HepG2 (cell line): ENCODE results near the gene EBPL. TPM values are rescaled to one million over a fixed set of nuclear protein-coding genes. Genes with fewer than 3 reads are reported as not detected.
A peak's percentile ranks its signal among the peaks of the same experiment; 100 is the strongest.

ENCODE experiments used
- GLI4 ChIP-seq: sonication (generic); formaldehyde crosslinking; IDR thresholded peaks from 2 replicates; pipeline ENCODE4 v1.5.1; 2020; ENCODE audit warnings: missing genetic modification reagents, mild to moderate bottlenecking, moderate library complexity, borderline replicate concordance
- HCFC1 ChIP-seq: fragments of 150-350 bp; IDR thresholded peaks from 2 replicates; pipeline ENCODE4 v1.6.1; 2014; ENCODE audit warnings: low read depth, low read length
- HNRNPH1 ChIP-seq: fragments of 200-400 bp; formaldehyde crosslinking; optimal IDR thresholded peaks from 2 replicates; pipeline ENCODE3; 2017; ENCODE audit warnings: mild to moderate bottlenecking, low read depth, low read length
- KAT7 ChIP-seq: IDR thresholded peaks from 2 replicates; pipeline ENCODE4 v1.6.1; 2018; ENCODE audit warnings: borderline replicate concordance, missing compliant biosample characterization
- KDM1A ChIP-seq: IDR thresholded peaks from 2 replicates; pipeline ENCODE4 v1.6.1; 2016; ENCODE audit warnings: missing compliant biosample characterization
- POGK ChIP-seq: sonication (generic); formaldehyde crosslinking; conservative IDR thresholded peaks from 2 replicates; pipeline ENCODE4 v1.8.0; 2022; ENCODE audit warnings: mild to moderate bottlenecking, moderate library complexity, missing genetic modification reagents
- PRMT3 ChIP-seq: sonication (generic); formaldehyde crosslinking; IDR thresholded peaks from 2 replicates; pipeline ENCODE4 v1.8.1; 2022; ENCODE audit warnings: low read depth, mild to moderate bottlenecking, moderate library complexity, missing genetic modification reagents, borderline replicate concordance
- RARA ChIP-seq: IDR thresholded peaks from 2 replicates; pipeline ENCODE4 v1.6.1; 2016; ENCODE audit warnings: missing genetic modification reagents, missing compliant biosample characterization
- SP5 ChIP-seq: IDR thresholded peaks from 2 replicates; pipeline ENCODE4 v1.6.1; 2016; ENCODE audit warnings: low read depth, borderline replicate concordance
- SRSF1 ChIP-seq: fragments of 200-400 bp; formaldehyde crosslinking; optimal IDR thresholded peaks from 2 replicates; pipeline ENCODE3; 2017; ENCODE audit warnings: mild to moderate bottlenecking, low read depth, low read length, moderate library complexity
- TOPORS ChIP-seq: sonication (generic); formaldehyde crosslinking; IDR thresholded peaks from 2 replicates; pipeline ENCODE4 v1.8.0; 2023; ENCODE audit warnings: mild to moderate bottlenecking, missing genetic modification reagents
- YY1 ChIP-seq: IDR thresholded peaks from 2 replicates; pipeline ENCODE4 v1.6.1; 2011; ENCODE audit warnings: low read length, low read depth, moderate library complexity, mild to moderate bottlenecking; ENCODE audit not compliant: insufficient read depth, insufficient replicate concordance
- ZBTB10 ChIP-seq: sonication (generic); formaldehyde crosslinking; IDR thresholded peaks from 2 replicates; pipeline ENCODE4 v1.4.0; 2020; ENCODE audit warnings: missing genetic modification reagents, borderline replicate concordance
- ZBTB21 ChIP-seq: sonication (generic); formaldehyde crosslinking; IDR thresholded peaks from 2 replicates; pipeline ENCODE4 v1.4.0; 2020; ENCODE audit warnings: missing genetic modification reagents
- ZNF230 ChIP-seq: sonication (generic); formaldehyde crosslinking; IDR thresholded peaks from 2 replicates; pipeline ENCODE4 v1.4.0; 2020; ENCODE audit warnings: mild to moderate bottlenecking, missing genetic modification reagents
- ZNF292 ChIP-seq: sonication (generic); formaldehyde crosslinking; IDR thresholded peaks from 2 replicates; pipeline ENCODE4 v1.8.1; 2022; ENCODE audit warnings: mild to moderate bottlenecking, low read depth, missing genetic modification reagents, borderline replicate concordance
- ZNF354B ChIP-seq: sonication (generic); formaldehyde crosslinking; IDR thresholded peaks from 2 replicates; pipeline ENCODE4 v1.8.0; 2022; ENCODE audit warnings: mild to moderate bottlenecking, missing genetic modification reagents
- ZNF430 ChIP-seq: sonication (generic); formaldehyde crosslinking; IDR thresholded peaks from 2 replicates; pipeline ENCODE4 v1.9.0; 2021; ENCODE audit warnings: mild to moderate bottlenecking, missing genetic modification reagents
- ZNF7 ChIP-seq: IDR thresholded peaks from 2 replicates; pipeline ENCODE4 v1.6.1; 2016; ENCODE audit warnings: missing biosample characterization, missing genetic modification reagents
- ZSCAN31 ChIP-seq: sonication (generic); formaldehyde crosslinking; IDR thresholded peaks from 2 replicates; pipeline ENCODE4 v1.5.0; 2020; ENCODE audit warnings: low read depth, mild to moderate bottlenecking, missing genetic modification reagents
- polyA plus RNA-seq, 8 experiments: library from polyadenylated mRNA; depleted of rRNA in 3 of 8; stranded (reverse) in 7 of 8; unstranded in 1 of 8; fragments of >200 nt; fragmentation: Illumina TruSeq in 4 of 8; extraction: Trizol in 4 of 8; gene quantifications; 2 replicates each; pipeline versions ENCODE4 v1.2.1 to v1.2.3, GENCODE V29; 2011 to 2016; ENCODE audit warnings: low read depth in 4 of 8, missing spikeins in 1 of 8, mixed read lengths in 1 of 8; ENCODE audit not compliant: insufficient read depth in 1 of 8
- total RNA-seq, 5 experiments: library from RNA; depleted of rRNA; stranded (reverse); fragments of >200 nt; fragmentation: Illumina TruSeq; extraction: Trizol; gene quantifications; 2 replicates each; pipeline ENCODE4 v1.2.3, GENCODE V29; 2016; ENCODE audit warnings: low read depth in 1 of 5
- TF ChIP-seq, protein P1 (sequence below): sonication (generic); formaldehyde crosslinking; IDR thresholded peaks from 2 replicates; pipeline ENCODE4 v1.4.0; 2020; ENCODE audit warnings: missing genetic modification reagents, mild to moderate bottlenecking, borderline replicate concordance
- TF ChIP-seq, protein P2 (sequence below): sonication (generic); IDR thresholded peaks from 2 replicates; pipeline ENCODE4 v1.6.1; 2016; ENCODE audit warnings: low read depth, borderline replicate concordance

The EBPL gene
- total and polyA plus RNA-seq, 2 of the 13 experiments (the other 11 are each of a cell fraction or from before 2014, with no cell fraction given) = 96.5 to 152 TPM

- TF ChIP-seq HNRNPH1 = no peak
- no peak for TF ChIP-seq SRSF1
- no peak; the same call in 1 of the 2 replicates for TF ChIP-seq KDM1A (CRISPR knock-in tag)
- no peak for TF ChIP-seq PRMT3 (CRISPR knock-in tag)
- TF ChIP-seq TOPORS = peak; percentile 95
- TF ChIP-seq ZNF354B (CRISPR knock-in tag) = no peak
- peak; percentile 84 for TF ChIP-seq POGK (CRISPR knock-in tag)
- TF ChIP-seq KAT7 (CRISPR knock-in tag) = no peak; the same call in 1 of the 2 replicates
- no peak for TF ChIP-seq HCFC1
- TF ChIP-seq ZNF230 (CRISPR knock-in tag) = no peak
- no peak for TF ChIP-seq ZBTB21
- TF ChIP-seq, protein P1, sequence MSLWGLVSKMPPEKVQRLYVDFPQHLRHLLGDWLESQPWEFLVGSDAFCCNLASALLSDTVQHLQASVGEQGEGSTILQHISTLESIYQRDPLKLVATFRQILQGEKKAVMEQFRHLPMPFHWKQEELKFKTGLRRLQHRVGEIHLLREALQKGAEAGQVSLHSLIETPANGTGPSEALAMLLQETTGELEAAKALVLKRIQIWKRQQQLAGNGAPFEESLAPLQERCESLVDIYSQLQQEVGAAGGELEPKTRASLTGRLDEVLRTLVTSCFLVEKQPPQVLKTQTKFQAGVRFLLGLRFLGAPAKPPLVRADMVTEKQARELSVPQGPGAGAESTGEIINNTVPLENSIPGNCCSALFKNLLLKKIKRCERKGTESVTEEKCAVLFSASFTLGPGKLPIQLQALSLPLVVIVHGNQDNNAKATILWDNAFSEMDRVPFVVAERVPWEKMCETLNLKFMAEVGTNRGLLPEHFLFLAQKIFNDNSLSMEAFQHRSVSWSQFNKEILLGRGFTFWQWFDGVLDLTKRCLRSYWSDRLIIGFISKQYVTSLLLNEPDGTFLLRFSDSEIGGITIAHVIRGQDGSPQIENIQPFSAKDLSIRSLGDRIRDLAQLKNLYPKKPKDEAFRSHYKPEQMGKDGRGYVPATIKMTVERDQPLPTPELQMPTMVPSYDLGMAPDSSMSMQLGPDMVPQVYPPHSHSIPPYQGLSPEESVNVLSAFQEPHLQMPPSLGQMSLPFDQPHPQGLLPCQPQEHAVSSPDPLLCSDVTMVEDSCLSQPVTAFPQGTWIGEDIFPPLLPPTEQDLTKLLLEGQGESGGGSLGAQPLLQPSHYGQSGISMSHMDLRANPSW (CRISPR knock-in tag) = no peak
- peak; percentile 88; the same call in 1 of the 2 replicates for TF ChIP-seq ZNF430
- peak; percentile 81 for TF ChIP-seq SP5
- no peak for TF ChIP-seq GLI4 (CRISPR knock-in tag)
- TF ChIP-seq, protein P2, sequence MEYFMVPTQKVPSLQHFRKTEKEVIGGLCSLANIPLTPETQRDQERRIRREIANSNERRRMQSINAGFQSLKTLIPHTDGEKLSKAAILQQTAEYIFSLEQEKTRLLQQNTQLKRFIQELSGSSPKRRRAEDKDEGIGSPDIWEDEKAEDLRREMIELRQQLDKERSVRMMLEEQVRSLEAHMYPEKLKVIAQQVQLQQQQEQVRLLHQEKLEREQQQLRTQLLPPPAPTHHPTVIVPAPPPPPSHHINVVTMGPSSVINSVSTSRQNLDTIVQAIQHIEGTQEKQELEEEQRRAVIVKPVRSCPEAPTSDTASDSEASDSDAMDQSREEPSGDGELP = peak; percentile 33; the same call in 1 of the 2 replicates
- TF ChIP-seq ZSCAN31 (CRISPR knock-in tag) = peak; percentile 81
- TF ChIP-seq ZBTB10 (CRISPR knock-in tag) = peak; percentile 77; the same call in 1 of the 2 replicates
- peak; percentile 50; the same call in 1 of the 2 replicates for TF ChIP-seq RARA (CRISPR knock-in tag)
- no peak for TF ChIP-seq ZNF7 (CRISPR knock-in tag)
- TF ChIP-seq ZNF292 (CRISPR knock-in tag) = 0 out of 2 replicates have a peak, but pooled peaks have one; percentile 34
- TF ChIP-seq YY1 = peak; percentile 79
Observed at GRCh38 chr13:49690995-49691784, at the start of gene EBPL (continued).
